IMR-90 (cell line): Measurements from ENCODE around the gene GCSH. TPM values are rescaled to one million over a fixed set of nuclear protein-coding genes. Genes with fewer than 3 reads are reported as not detected.

ENCODE experiments used
- ATAC-seq: fragments of 200-7000 bp; cut with Tn5 transposase; 2 replicates; pipeline ENCODE4 v1.9.1; 2020; ENCODE audit warnings: low read depth, mild to moderate bottlenecking, moderate library complexity
- BruUV-seq: library from RNA; stranded (reverse); fragments of 400-500 nt; replicated peaks from 2 replicates; lab custom pipeline; 2021; lab: Mats Ljungman, UMichigan
- CTCF ChIA-PET: fragments of 300-600 bp; formaldehyde crosslinking; extraction: SDS; loops from one replicate; lab custom pipeline; 2021; ENCODE audit warnings: antibody characterized with exemption; lab: Yijun Ruan, JAX
- POLR2A ChIA-PET: fragments of 300-600 bp; sonication (Branson Sonifier 250); formaldehyde crosslinking; loops from one replicate; lab custom pipeline; 2022; ENCODE audit warnings: antibody characterized with exemption; ENCODE audit not compliant: unreplicated experiment; lab: Charles Lee
- DNase-seq: peaks from one replicate; pipeline ENCODE4 v3.0.0; 2013
- H2AFZ ChIP-seq: replicated peaks from 2 replicates; pipeline ENCODE3; 2013; ENCODE audit warnings: low read length, mild to moderate bottlenecking; ENCODE audit not compliant: poor library complexity
- H2AK5ac ChIP-seq: 2 replicates; pipeline ENCODE4 v1.6.1; 2013; ENCODE audit warnings: low read depth, low read length, inconsistent platforms
- H2AK9ac ChIP-seq: replicated peaks from 2 replicates; pipeline ENCODE3; 2013; ENCODE audit warnings: mild to moderate bottlenecking, low read depth, low read length, moderate library complexity; ENCODE audit not compliant: poor library complexity
- H2BK120ac ChIP-seq: 2 replicates; pipeline ENCODE4 v1.6.1; 2013; ENCODE audit warnings: low read depth, low read length, inconsistent platforms
- H2BK15ac ChIP-seq: 3 replicates; pipeline ENCODE4 v1.6.1; 2013; ENCODE audit warnings: low read depth, low read length, inconsistent platforms
- H2BK20ac ChIP-seq: 2 replicates; pipeline ENCODE4 v1.6.1; 2013; ENCODE audit warnings: low read depth, mild to moderate bottlenecking, inconsistent platforms, low read length, moderate library complexity
- H2BK5ac ChIP-seq: 2 replicates; pipeline ENCODE4 v1.6.1; 2013; ENCODE audit warnings: mild to moderate bottlenecking, low read depth, low read length, inconsistent platforms; ENCODE audit not compliant: poor library complexity, severe bottlenecking
- H3K14ac ChIP-seq: replicated peaks from 2 replicates; pipeline ENCODE4 v1.6.1; 2013; ENCODE audit warnings: low read depth, low read length, inconsistent platforms
- H3K18ac ChIP-seq: 2 replicates; pipeline ENCODE4 v1.6.1; 2013; ENCODE audit warnings: low read depth, low read length, control low read depth
- H3K23ac ChIP-seq: 2 replicates; pipeline ENCODE4 v1.6.1; 2013; ENCODE audit warnings: low read depth, low read length, inconsistent platforms
- H3K27ac ChIP-seq: 2 replicates; pipeline ENCODE4 v1.5.1; 2013; ENCODE audit warnings: mild to moderate bottlenecking, control low read depth, low read length; ENCODE audit not compliant: insufficient read depth
- H3K27me3 ChIP-seq: 2 replicates; pipeline ENCODE4 v1.6.1; 2013; ENCODE audit warnings: low read length; ENCODE audit not compliant: control insufficient read depth, insufficient read depth
- H3K36me3 ChIP-seq: 2 replicates; pipeline ENCODE4 v1.6.1; 2013; ENCODE audit warnings: low read length, mixed read lengths; ENCODE audit not compliant: control insufficient read depth, insufficient read depth
- H3K4ac ChIP-seq: 2 replicates; pipeline ENCODE4 v1.6.1; 2013; ENCODE audit warnings: low read depth, low read length, inconsistent platforms
- H3K4me1 ChIP-seq: 2 replicates; pipeline ENCODE4 v1.6.1; 2013; ENCODE audit warnings: low read length, mixed read lengths; ENCODE audit not compliant: control insufficient read depth, insufficient read depth
- H3K4me2 ChIP-seq: 2 replicates; pipeline ENCODE4 v1.6.1; 2013; ENCODE audit warnings: low read depth, mild to moderate bottlenecking, control low read depth, low read length, moderate library complexity
- H3K4me3 ChIP-seq: 2 replicates; pipeline ENCODE4 v1.5.1; 2013; ENCODE audit warnings: low read depth, mild to moderate bottlenecking, control low read depth, low read length, moderate library complexity; ENCODE audit not compliant: insufficient read depth
- H3K56ac ChIP-seq: 2 replicates; pipeline ENCODE4 v1.6.1; 2013; ENCODE audit warnings: low read length, inconsistent platforms; ENCODE audit not compliant: insufficient read depth; ENCODE audit errors: extremely low read depth
- H3K79me1 ChIP-seq, 2 experiments: 2 replicates each; pipeline ENCODE4 v1.6.1; 2013; ENCODE audit warnings: low read length in 2 of 2, inconsistent platforms in 1 of 2, low read depth in 1 of 2
- H3K9ac ChIP-seq: 2 replicates; pipeline ENCODE4 v1.6.1; 2013; ENCODE audit warnings: low read depth, low read length, control low read depth
- H3K9me1 ChIP-seq: 2 replicates; pipeline ENCODE4 v1.6.1; 2013; ENCODE audit warnings: low read length, inconsistent platforms; ENCODE audit not compliant: insufficient read depth
- H3K9me3 ChIP-seq: 2 replicates; pipeline ENCODE4 v1.6.1; 2013; ENCODE audit warnings: low read length; ENCODE audit not compliant: control insufficient read depth, insufficient read depth
- H4K20me1 ChIP-seq: 2 replicates; pipeline ENCODE4 v1.6.1; 2013; ENCODE audit warnings: low read length, inconsistent platforms; ENCODE audit not compliant: insufficient read depth
- H4K5ac ChIP-seq: 2 replicates; pipeline ENCODE4 v1.6.1; 2013; ENCODE audit warnings: mild to moderate bottlenecking, low read depth, low read length, control low read depth
- H4K8ac ChIP-seq, 2 experiments: 2 replicates each; pipeline ENCODE4 v1.6.1; 2013; ENCODE audit warnings: low read depth in 2 of 2, low read length in 2 of 2, control low read depth in 1 of 2, inconsistent platforms in 1 of 2
- H4K91ac ChIP-seq: 2 replicates; pipeline ENCODE4 v1.6.1; 2013; ENCODE audit warnings: low read depth, low read length, inconsistent platforms; ENCODE audit not compliant: insufficient read depth
- BHLHE40 ChIP-seq: fragments of 150-350 bp; IDR thresholded peaks from 2 replicates; pipeline ENCODE4 v1.6.1; 2016; ENCODE audit warnings: mild to moderate bottlenecking, low read depth, low read length
- CEBPB ChIP-seq: IDR thresholded peaks from 2 replicates; pipeline ENCODE4 v1.6.1; 2012; ENCODE audit warnings: low read depth, low read length, improper control_type of control experiment
- FOS ChIP-seq: fragments of 150-350 bp; IDR thresholded peaks from 2 replicates; pipeline ENCODE4 v1.6.1; 2016; ENCODE audit warnings: low read depth, low read length
- MAFK ChIP-seq: IDR thresholded peaks from 2 replicates; pipeline ENCODE4 v1.6.1; 2012; ENCODE audit warnings: low read depth, low read length, improper control_type of control experiment
- MAZ ChIP-seq: IDR thresholded peaks from 2 replicates; pipeline ENCODE4 v1.6.1; 2012; ENCODE audit warnings: low read depth, mild to moderate bottlenecking, low read length, improper control_type of control experiment, moderate library complexity, borderline replicate concordance
- MXI1 ChIP-seq: IDR thresholded peaks from 2 replicates; pipeline ENCODE4 v1.6.1; 2012; ENCODE audit warnings: low read depth, mild to moderate bottlenecking, low read length, moderate library complexity, borderline replicate concordance
- NFE2L2 ChIP-seq: fragments of 150-350 bp; IDR thresholded peaks from 2 replicates; pipeline ENCODE4 v1.6.1; 2016; ENCODE audit warnings: low read depth, mild to moderate bottlenecking, low read length
- RAD21 ChIP-seq: IDR thresholded peaks from 2 replicates; pipeline ENCODE4 v1.6.1; 2012; ENCODE audit warnings: low read length, improper control_type of control experiment
- RCOR1 ChIP-seq: IDR thresholded peaks from 2 replicates; pipeline ENCODE4 v1.6.1; 2012; ENCODE audit warnings: mild to moderate bottlenecking, low read length, improper control_type of control experiment; ENCODE audit not compliant: insufficient replicate concordance
- SMC3 ChIP-seq: fragments of 150-350 bp; IDR thresholded peaks from 2 replicates; pipeline ENCODE4 v1.6.1; 2016; ENCODE audit warnings: low read depth, mild to moderate bottlenecking, antibody characterized with exemption, low read length, moderate library complexity
- WGBS, 2 experiments: methylation state at CpG; one replicate each; pipeline versions ENCODE4 v1.1.5 to v1.1.7; 2013; ENCODE audit warnings: missing lambda C conversion rate in 2 of 2; ENCODE audit not compliant: insufficient read length in 1 of 2; ENCODE audit errors: extremely low coverage in 2 of 2; 5-methylcytosine and 5-hydroxymethylcytosine counted together
- dilution Hi-C: fragments of 300-500 bp; cut with HindIII; formaldehyde crosslinking; loops from one replicate; pipeline ENCODE4 v1.14.3; 2018; ENCODE audit warnings: low sequenced_read_pairs; ENCODE audit not compliant: unreplicated experiment
- in situ Hi-C: fragments of 300-500 bp; cut with MboI; formaldehyde crosslinking; loops from 3 replicates; pipeline ENCODE4 v1.14.3; 2019; ENCODE audit warnings: low sequenced_read_pairs, inconsistent platforms, mixed read lengths
- intact Hi-C: fragments of 100-400 bp; cut with micrococcal nuclease; formaldehyde crosslinking; loops from 2 replicates; pipeline ENCODE4 v1.10.0; 2022
- polyA plus RNA-seq, 3 experiments: library from polyadenylated mRNA; depleted of rRNA; stranded (reverse); fragments of >200 nt; gene quantifications; 2 replicates each; pipeline ENCODE4 v1.2.3, GENCODE V29; 2012; ENCODE audit warnings: low replicate concordance in 1 of 3
- total RNA-seq: library from RNA; depleted of rRNA; stranded (reverse); fragments of >200 nt; gene quantifications from 2 replicates; pipeline ENCODE4 v1.2.3, GENCODE V29; 2012
- TF ChIP-seq, protein P1 (sequence below): fragments of 150-350 bp; IDR thresholded peaks from 2 replicates; pipeline ENCODE4 v1.6.1; 2016; ENCODE audit warnings: low read depth, mild to moderate bottlenecking, low read length, moderate library complexity, borderline replicate concordance
- TF ChIP-seq, protein P2 (sequence below): fragments of 150-350 bp; IDR thresholded peaks from 2 replicates; pipeline ENCODE4 v1.6.1; 2017; ENCODE audit warnings: mild to moderate bottlenecking, antibody characterized with exemption, low read length, low read depth

The GCSH gene
- total and polyA plus RNA-seq, 2 of the 4 experiments (the other 2 are of a cell fraction), result 9.3 to 21.2 TPM

DNA sequence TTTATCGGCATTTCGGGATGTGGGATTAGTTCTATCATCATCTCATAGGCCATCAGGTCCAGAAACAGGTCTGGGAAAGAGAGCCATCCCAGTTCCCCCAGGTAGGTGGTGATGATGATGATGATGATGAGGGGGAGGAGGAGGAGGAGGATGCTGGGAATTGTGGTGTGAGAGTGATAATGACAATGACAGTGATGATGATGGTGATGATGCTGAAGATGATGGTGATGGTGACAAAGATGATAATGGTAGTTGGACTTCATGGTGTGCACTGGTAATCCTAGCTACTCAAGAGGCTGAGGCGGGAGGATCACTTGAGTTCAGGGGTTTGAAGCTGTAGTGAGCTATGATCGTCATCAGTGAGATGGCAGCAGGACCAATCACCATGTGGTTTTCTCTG is 16.3 kb upstream of the GCSH start:
- no peak overlapping the region for H2BK15ac ChIP-seq
- no TSS peak for BruUV-seq
- H2BK120ac ChIP-seq, result no peak overlapping the region
- no peak overlapping the region for H4K8ac ChIP-seq
- POLR2A ChIA-PET, result no interaction called here
- no peak for DNase-seq
- no peak overlapping the region for H3K4me2 ChIP-seq
- H3K14ac ChIP-seq, result no peak overlapping the region
- no peak overlapping the region for H3K4ac ChIP-seq
- H3K9me1 ChIP-seq, result no peaks in the 10 kb centered on the region
- H2AK9ac ChIP-seq, result no peak overlapping the region
- H3K56ac ChIP-seq, result no peak overlapping the region
- H2BK20ac ChIP-seq, result no peak overlapping the region
- H3K27ac ChIP-seq, result no peak overlapping the region
- H3K4me3 ChIP-seq, result no peak overlapping the region
- no peaks in the 10 kb centered on the region for H3K79me1 ChIP-seq
- H3K27me3 ChIP-seq, result no peaks in the 10 kb centered on the region; the same call in 1 of the 2 replicates
- WGBS, 2 experiments, result 40% methylated on average over 1 of the region's 4 CpGs; no CpG with 5 or more reads in 1 of the 2 experiments
- no peaks in the 10 kb centered on the region for H3K4me1 ChIP-seq
- no peak overlapping the region for H4K91ac ChIP-seq
- H3K9ac ChIP-seq, result no peak overlapping the region
- no peaks in the 10 kb centered on the region for H3K9me3 ChIP-seq
- dilution Hi-C loops (no loop called here), intact Hi-C loops (no loop called here), in situ Hi-C loops (no loop called here)
- H2BK5ac ChIP-seq, result no peak overlapping the region
- no peak overlapping the region for H3K18ac ChIP-seq
- no peak overlapping the region for H4K5ac ChIP-seq
- H2AK5ac ChIP-seq, result no peak overlapping the region
- H3K23ac ChIP-seq, result no peak overlapping the region
- CTCF ChIA-PET, result interaction anchor here (1.1 kb wide), 1 partner anchor 14 kb away, joined by 3 read pairs; no protein-coding TSS in a partner anchor
- H4K20me1 ChIP-seq, result no peaks in the 10 kb centered on the region
- TF ChIP-seq MAFK (no peak), BHLHE40 (no peak), FOS (no peak), SMC3 (no peak), RAD21 (no peak), NFE2L2 (no peak), RCOR1 (no peak), MXI1 (no peak), CEBPB (no peak), MAZ (no peak)
- TF ChIP-seq, protein P1, sequence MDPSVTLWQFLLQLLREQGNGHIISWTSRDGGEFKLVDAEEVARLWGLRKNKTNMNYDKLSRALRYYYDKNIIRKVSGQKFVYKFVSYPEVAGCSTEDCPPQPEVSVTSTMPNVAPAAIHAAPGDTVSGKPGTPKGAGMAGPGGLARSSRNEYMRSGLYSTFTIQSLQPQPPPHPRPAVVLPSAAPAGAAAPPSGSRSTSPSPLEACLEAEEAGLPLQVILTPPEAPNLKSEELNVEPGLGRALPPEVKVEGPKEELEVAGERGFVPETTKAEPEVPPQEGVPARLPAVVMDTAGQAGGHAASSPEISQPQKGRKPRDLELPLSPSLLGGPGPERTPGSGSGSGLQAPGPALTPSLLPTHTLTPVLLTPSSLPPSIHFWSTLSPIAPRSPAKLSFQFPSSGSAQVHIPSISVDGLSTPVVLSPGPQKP, result no peak
- TF ChIP-seq, protein P2, sequence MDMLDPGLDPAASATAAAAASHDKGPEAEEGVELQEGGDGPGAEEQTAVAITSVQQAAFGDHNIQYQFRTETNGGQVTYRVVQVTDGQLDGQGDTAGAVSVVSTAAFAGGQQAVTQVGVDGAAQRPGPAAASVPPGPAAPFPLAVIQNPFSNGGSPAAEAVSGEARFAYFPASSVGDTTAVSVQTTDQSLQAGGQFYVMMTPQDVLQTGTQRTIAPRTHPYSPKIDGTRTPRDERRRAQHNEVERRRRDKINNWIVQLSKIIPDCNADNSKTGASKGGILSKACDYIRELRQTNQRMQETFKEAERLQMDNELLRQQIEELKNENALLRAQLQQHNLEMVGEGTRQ, result no peak
- no peak for ATAC-seq
- no peaks in the 10 kb centered on the region for H3K36me3 ChIP-seq
- H2AFZ ChIP-seq, result no peak overlapping the region
